NCI-H82 (cell line): ENCODE data around the gene MCOLN1.
"Not testable (repeated sequence)": the region's sequence is repeated elsewhere in the genome, so short reads cannot be mapped to it uniquely, and the experiment has no call there.

Source experiments
- DNase-seq: peaks from one replicate; lab custom pipeline; 2025; lab: John Stamatoyannopoulos, UW

The MCOLN1 gene

DNA sequence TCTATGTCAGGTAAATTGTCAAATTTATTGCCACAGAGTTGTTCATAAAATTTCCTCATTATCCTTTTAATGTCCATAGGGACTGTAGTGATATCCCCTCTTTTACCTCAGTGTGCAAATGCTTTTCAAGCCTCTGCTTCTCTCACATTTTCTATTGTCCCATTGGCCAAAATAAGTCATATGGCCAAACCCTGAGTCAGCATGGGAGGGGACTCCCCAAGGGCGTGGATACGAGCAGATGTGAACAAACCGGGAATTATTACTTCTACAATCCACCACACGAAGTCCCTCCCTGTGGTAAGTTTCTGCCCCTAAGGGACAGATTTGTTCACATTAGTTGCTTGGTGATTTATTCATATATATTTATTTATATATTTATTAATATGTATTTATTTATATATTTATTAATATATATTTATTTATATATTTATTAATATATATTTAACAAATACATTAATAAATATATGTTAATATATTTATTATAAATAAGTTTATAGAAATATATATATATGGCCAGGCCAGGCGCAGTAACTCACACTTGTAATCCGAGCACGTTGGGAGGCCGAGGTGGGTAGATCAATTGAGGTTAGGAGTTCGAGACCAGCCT lies 53.1 kb downstream of the MCOLN1 start:
- DNase-seq: peak; percentile 24

DNA sequence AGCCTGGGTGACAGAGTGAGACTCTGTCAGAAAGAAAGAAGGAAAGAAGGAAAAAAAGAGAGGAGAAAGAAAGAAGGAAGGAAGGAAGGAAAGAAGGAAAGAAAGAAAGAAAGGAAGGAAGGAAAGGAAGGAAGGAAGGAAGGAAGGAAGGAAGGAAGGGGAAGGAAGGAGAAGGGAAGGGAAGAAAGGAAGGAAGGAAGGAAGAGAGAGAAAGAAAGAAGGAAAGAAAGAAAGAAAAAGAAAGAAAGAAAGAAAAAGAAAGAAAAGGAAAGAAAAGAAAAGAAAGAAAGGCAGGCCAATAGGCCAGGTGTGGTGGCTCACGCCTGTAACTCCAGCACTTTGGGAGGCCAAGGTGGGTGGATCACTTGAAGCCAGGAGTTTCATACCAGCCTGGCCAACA lies 55.0 kb downstream of the MCOLN1 start:
- not testable (repeated sequence) for DNase-seq

DNA sequence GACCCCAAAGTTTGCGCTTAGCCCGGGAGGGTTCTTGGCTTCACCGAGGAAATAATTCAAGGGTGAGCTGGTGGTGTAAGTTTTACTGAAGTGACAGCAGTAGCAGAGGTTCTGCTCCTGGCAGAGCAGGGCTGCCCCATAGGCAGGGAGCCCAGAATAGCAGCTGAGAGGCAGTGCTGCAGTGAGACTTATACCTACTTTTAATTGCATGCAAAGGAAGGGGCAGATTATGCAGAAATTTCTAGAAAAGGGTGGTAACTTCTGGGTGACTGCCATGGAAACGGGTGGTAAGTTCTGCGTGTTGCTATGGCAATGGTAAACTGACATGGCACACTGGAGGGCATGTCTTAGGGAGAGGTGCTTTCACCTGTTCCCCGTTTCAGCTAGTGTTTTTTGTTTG lies 55.7 kb downstream of the MCOLN1 start:
- no peak for DNase-seq

DNA sequence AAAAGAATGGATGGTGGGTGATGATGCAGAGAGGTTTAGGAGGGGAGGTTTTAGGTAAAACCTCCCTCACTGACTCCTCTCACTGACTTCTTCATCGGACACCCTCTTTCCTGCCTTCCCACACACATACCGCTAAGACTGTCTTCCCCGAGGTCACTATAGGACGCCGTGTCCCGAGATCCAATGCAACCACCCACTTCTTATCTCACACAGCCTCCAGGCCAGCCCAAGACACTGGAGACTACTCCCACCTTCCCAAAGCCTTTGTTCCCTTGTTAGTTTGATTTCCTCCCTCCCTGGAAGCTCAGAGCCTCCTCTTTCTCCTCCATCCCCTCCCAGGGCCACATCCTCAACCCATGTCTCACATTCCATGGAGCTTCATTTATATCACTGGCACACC lies 56.8 kb downstream of the MCOLN1 start:
- no peak for DNase-seq

DNA sequence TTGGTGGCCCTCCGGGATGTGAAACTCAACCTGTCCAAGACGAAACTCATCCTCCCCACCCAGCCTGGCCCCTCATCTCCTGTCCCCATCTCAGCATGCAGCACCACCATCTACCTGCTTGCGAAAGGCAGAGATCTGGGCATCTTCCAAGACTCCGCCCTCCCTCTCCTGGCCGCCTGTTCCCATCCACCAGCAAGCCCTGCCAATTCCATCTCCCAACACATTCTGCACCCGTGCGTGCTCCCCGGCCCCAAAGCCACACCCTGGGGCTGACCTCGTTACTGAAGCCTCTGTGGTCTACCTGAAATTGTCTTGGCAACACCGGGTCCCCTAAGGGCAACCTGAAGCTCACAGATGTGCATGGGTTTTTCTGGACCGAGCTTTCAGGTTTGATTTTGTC lies 60.0 kb downstream of the MCOLN1 start:
- no peak for DNase-seq
